Measurements from ENCODE around the gene CLIP1. TPM values are rescaled to one million over a fixed set of nuclear protein-coding genes. Genes with fewer than 3 reads are reported as not detected.
"Not testable (repeated sequence)": the region's sequence is repeated elsewhere in the genome, so short reads cannot be mapped to it uniquely, and the experiment has no call there.

CLIP1 gene
- total RNA-seq, 1 experiment from 2014 or later, result 42.9 TPM

DNA sequence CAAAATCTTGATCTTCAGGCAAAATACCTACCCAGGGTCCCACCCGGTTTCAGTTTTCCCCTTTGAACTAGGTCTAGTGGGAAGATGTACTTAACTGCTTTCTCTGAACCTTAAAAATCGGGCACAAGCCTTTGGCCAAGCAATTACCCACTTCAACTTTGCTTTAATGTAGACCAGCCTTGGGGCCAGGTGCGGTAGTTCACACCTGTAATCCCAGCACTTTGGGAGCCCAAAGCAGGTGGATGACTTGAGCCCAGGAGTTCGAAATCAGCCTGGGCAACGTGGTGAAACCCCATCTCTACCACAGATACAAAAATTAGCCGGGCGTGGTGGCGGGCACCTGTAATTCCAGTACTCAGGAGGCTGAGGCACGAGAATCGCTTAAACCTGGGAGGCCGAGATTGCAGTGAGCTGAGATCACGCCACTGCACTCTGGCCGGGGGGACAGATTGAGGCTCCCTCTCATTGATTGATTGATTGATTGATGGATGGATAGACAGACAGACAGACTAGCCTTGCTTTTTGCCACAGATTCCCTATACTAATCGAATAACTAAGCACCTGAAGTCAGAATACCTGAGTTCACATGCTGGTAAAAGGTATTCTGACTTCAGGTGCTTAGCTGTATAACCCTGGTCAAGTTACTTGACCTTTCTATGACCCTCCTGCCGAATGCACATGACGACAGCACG is 1.9 kb downstream of the CLIP1 start (continued):
- TF ChIP-seq ZBTB33 (IDR thresholded peaks at IDR 0.05; ENCODE audit: extremely low read depth, insufficient replicate concordance, low read length) (no peak), POLR2AphosphoS5 (IDR thresholded peaks at IDR 0.05; ENCODE audit: low read depth, low read length) (no peak), MAX (IDR thresholded peaks at IDR 0.05) (no peak)
- TF ChIP-seq, protein P1, sequence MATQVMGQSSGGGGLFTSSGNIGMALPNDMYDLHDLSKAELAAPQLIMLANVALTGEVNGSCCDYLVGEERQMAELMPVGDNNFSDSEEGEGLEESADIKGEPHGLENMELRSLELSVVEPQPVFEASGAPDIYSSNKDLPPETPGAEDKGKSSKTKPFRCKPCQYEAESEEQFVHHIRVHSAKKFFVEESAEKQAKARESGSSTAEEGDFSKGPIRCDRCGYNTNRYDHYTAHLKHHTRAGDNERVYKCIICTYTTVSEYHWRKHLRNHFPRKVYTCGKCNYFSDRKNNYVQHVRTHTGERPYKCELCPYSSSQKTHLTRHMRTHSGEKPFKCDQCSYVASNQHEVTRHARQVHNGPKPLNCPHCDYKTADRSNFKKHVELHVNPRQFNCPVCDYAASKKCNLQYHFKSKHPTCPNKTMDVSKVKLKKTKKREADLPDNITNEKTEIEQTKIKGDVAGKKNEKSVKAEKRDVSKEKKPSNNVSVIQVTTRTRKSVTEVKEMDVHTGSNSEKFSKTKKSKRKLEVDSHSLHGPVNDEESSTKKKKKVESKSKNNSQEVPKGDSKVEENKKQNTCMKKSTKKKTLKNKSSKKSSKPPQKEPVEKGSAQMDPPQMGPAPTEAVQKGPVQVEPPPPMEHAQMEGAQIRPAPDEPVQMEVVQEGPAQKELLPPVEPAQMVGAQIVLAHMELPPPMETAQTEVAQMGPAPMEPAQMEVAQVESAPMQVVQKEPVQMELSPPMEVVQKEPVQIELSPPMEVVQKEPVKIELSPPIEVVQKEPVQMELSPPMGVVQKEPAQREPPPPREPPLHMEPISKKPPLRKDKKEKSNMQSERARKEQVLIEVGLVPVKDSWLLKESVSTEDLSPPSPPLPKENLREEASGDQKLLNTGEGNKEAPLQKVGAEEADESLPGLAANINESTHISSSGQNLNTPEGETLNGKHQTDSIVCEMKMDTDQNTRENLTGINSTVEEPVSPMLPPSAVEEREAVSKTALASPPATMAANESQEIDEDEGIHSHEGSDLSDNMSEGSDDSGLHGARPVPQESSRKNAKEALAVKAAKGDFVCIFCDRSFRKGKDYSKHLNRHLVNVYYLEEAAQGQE (IDR thresholded peaks at IDR 0.05; ENCODE audit: low read depth), result no peak

DNA sequence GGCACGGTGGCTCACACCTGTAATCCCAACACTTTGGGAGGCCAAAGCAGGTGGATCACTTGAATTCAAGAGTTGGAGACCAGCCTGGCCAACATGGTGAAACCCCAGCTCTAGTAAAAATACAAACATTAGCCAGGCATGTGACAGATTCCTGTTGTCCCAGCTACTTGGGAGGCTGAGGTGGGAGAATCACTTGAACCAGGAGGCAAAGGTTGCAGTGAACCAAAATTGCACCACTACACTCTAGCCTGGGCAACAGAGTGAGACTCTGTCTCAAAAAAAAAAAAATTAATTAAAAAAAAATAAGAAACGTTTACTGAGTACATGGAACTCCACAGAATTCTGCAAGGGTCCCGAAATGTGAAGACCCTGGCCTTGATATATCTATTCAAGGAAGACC is 3.4 kb downstream of the CLIP1 start:
- intact Hi-C loops (cut with micrococcal nuclease); H3K27ac ChIP-seq (ENCODE audit: low read depth, low read length); RAD21 ChIA-PET (ENCODE audit: low non-redundant PET in 1 of 2, low total read pairs in 2 of 2, uncharacterized antibody in 2 of 2, unreplicated experiment in 2 of 2); ATAC-seq; DNase-seq (ENCODE audit: low read depth, low spot score); H2AFZ ChIP-seq (ENCODE audit: low read depth, low read length, poor library complexity, severe bottlenecking); H3K27me3 ChIP-seq (ENCODE audit: insufficient read depth, low read length); H3K9me2 ChIP-seq (ENCODE audit: insufficient read depth); H3K9me3 ChIP-seq (ENCODE audit: control insufficient read depth in 1 of 2, insufficient read depth in 1 of 2, low read depth in 1 of 2, low read length in 2 of 2); H3K4me3 ChIP-seq (replicated peaks in 1 of 2; ENCODE audit: low read depth in 1 of 2, low read length in 2 of 2); BruUV-seq (replicated peaks); H3K4me2 ChIP-seq (ENCODE audit: low read length); POLR2A ChIA-PET; H3K9ac ChIP-seq (ENCODE audit: low read length); H3K36me3 ChIP-seq (ENCODE audit: control insufficient read depth in 1 of 2, insufficient read depth in 2 of 2, low read length in 2 of 2); H4K20me1 ChIP-seq (ENCODE audit: insufficient read depth): not testable (repeated sequence)
- Histone ChIP-seq H3K79me2 (ENCODE audit: insufficient read depth, low read length) (peaks cover 65% of the 10 kb centered on the region), H3K4me1 (ENCODE audit: control insufficient read depth in 1 of 2, insufficient read depth in 2 of 2, low read length in 2 of 2) (peaks cover 24 to 35% of the 10 kb centered on the region in 2 experiments)
- CTCF ChIA-PET, result interaction anchor here (0.7 kb wide), 1 partner anchor 20 kb away, joined by 3 read pairs; no protein-coding TSS in a partner anchor

DNA sequence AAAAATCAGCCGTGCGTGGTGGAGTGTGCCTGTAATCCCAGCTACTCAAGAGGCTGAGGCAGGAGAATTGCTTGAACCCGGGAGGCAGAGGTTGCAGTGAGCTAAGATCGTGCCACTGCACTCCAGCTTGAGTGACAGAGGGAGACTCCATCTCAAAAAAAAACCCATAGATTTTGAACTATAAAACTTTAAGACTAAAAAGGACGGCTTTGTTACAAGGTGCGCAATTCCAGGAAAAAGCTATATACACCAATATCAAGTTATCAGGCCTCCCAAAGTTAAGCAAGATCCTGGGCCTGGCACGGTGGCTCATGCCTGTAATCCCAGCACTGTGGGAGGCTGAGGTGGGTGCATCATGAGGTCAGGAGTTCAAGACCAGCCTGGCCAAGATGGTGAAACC is 6.8 kb downstream of the CLIP1 start:
- DNase-seq (ENCODE audit: low read depth, low spot score); H3K9me2 ChIP-seq (ENCODE audit: insufficient read depth); BruUV-seq (replicated peaks); intact Hi-C loops (cut with micrococcal nuclease); H3K4me2 ChIP-seq (ENCODE audit: low read length); CTCF ChIA-PET; H3K9me3 ChIP-seq (ENCODE audit: control insufficient read depth in 1 of 2, insufficient read depth in 1 of 2, low read depth in 1 of 2, low read length in 2 of 2); H3K36me3 ChIP-seq (ENCODE audit: control insufficient read depth in 1 of 2, insufficient read depth in 2 of 2, low read length in 2 of 2); RAD21 ChIA-PET (ENCODE audit: low non-redundant PET in 1 of 2, low total read pairs in 2 of 2, uncharacterized antibody in 2 of 2, unreplicated experiment in 2 of 2); H3K4me3 ChIP-seq (replicated peaks in 1 of 2; ENCODE audit: low read depth in 1 of 2, low read length in 2 of 2); H2AFZ ChIP-seq (ENCODE audit: low read depth, low read length, poor library complexity, severe bottlenecking); H3K27ac ChIP-seq (ENCODE audit: low read depth, low read length); POLR2A ChIA-PET; H4K20me1 ChIP-seq (ENCODE audit: insufficient read depth); ATAC-seq; H3K27me3 ChIP-seq (ENCODE audit: insufficient read depth, low read length); H3K9ac ChIP-seq (ENCODE audit: low read length): not testable (repeated sequence)
- peaks cover 81% of the 10 kb centered on the region for H3K79me2 ChIP-seq (ENCODE audit: insufficient read depth, low read length)
- H3K4me1 ChIP-seq (ENCODE audit: control insufficient read depth in 1 of 2, insufficient read depth in 2 of 2, low read length in 2 of 2), result peaks cover 10 to 15% of the 10 kb centered on the region in 2 experiments

Measured in HCT116 (cell line).